H1 (cell line): ENCODE measurements around the gene SZT2. TPM values are rescaled to one million over a fixed set of nuclear protein-coding genes. Genes with fewer than 3 reads are reported as not detected.

Experiments
- CTCF ChIA-PET: fragments of 300-600 bp; sonication (Branson Sonifier 250); formaldehyde crosslinking; loops from one replicate; lab custom pipeline; 2021; ENCODE audit not compliant: partially characterized antibody; lab: Charles Lee
- POLR2A ChIA-PET: fragments of 300-600 bp; sonication (Branson Sonifier 250); formaldehyde crosslinking; loops from one replicate; lab custom pipeline; 2021; ENCODE audit warnings: inconsistent platforms; ENCODE audit not compliant: partially characterized antibody; lab: Charles Lee
- DNase-seq, 2 experiments: peaks; one replicate each; pipeline versions ENCODE4 v3.0.0 to v3.0.0-alpha.2; 2010 to 2022; ENCODE audit warnings: low spot score in 2 of 2, low read depth in 1 of 2, mixed read lengths in 1 of 2
- FAIRE-seq: peaks from 2 replicates; lab custom pipeline; 2011; peaks lifted over from hg19 to GRCh38; lab: Jason Lieb, UNC
- H2AFZ ChIP-seq: 2 replicates; pipeline ENCODE4 v1.8.1; 2012; ENCODE audit warnings: low read length, inconsistent platforms
- H2AK5ac ChIP-seq: 2 replicates; pipeline ENCODE4 v1.6.1; 2013; ENCODE audit warnings: low read depth, low read length
- H2BK120ac ChIP-seq: replicated peaks from 2 replicates; pipeline ENCODE3; 2013; ENCODE audit warnings: low read depth, low read length, inconsistent platforms
- H2BK12ac ChIP-seq: 2 replicates; pipeline ENCODE4 v1.6.1; 2013; ENCODE audit warnings: low read depth, low read length
- H2BK15ac ChIP-seq: 2 replicates; pipeline ENCODE4 v1.6.1; 2013; ENCODE audit warnings: low read length
- H2BK20ac ChIP-seq: 2 replicates; pipeline ENCODE4 v1.6.1; 2013; ENCODE audit warnings: low read length
- H2BK5ac ChIP-seq: 2 replicates; pipeline ENCODE4 v1.6.1; 2013; ENCODE audit warnings: low read depth, low read length
- H3K14ac ChIP-seq: 2 replicates; pipeline ENCODE4 v1.6.1; 2013; ENCODE audit warnings: inconsistent platforms; ENCODE audit not compliant: insufficient read length
- H3K18ac ChIP-seq: 2 replicates; pipeline ENCODE4 v1.6.1; 2013; ENCODE audit warnings: low read length; ENCODE audit errors: extremely low read depth
- H3K23ac ChIP-seq: 2 replicates; pipeline ENCODE4 v1.6.1; 2013; ENCODE audit warnings: inconsistent platforms; ENCODE audit not compliant: insufficient read length
- H3K23me2 ChIP-seq: 2 replicates; pipeline ENCODE4 v1.6.1; 2013; ENCODE audit warnings: low read depth, low read length
- H3K27ac ChIP-seq: 2 replicates; pipeline ENCODE4 v1.6.1; 2011; ENCODE audit warnings: low read depth, low read length, inconsistent platforms
- H3K27me3 ChIP-seq, 4 experiments: replicated peaks in 1 of 4; 1 replicate in 1 of 4; 2 replicates in 3 of 4; pipeline versions ENCODE4 v1.6.1 to v1.8.1; 2011 to 2013; ENCODE audit warnings: low read length in 3 of 4, mild to moderate bottlenecking in 3 of 4, inconsistent platforms in 2 of 4, mixed read lengths in 2 of 4, moderate library complexity in 1 of 4; ENCODE audit not compliant: control insufficient read depth in 3 of 4, insufficient read depth in 3 of 4; ENCODE audit errors: extremely low read depth in 1 of 4
- H3K36me3 ChIP-seq, 4 experiments: 2 replicates each; pipeline versions ENCODE4 v1.6.1 to v1.8.1; 2011 to 2013; ENCODE audit warnings: mild to moderate bottlenecking in 4 of 4, low read length in 3 of 4, moderate library complexity in 2 of 4, control low read depth in 1 of 4, inconsistent platforms in 1 of 4; ENCODE audit not compliant: insufficient read depth in 4 of 4, control insufficient read depth in 2 of 4
- H3K4ac ChIP-seq: replicated peaks from 2 replicates; pipeline ENCODE3; 2013; ENCODE audit warnings: low read length, low read depth, mixed read lengths, inconsistent platforms; ENCODE audit not compliant: insufficient read length
- H3K4me1 ChIP-seq, 4 experiments: replicated peaks in 1 of 4; 1 replicate in 1 of 4; 2 replicates in 3 of 4; pipeline versions ENCODE4 v1.6.1 to v1.8.1; 2011 to 2013; ENCODE audit warnings: low read length in 3 of 4, inconsistent platforms in 2 of 4, mixed read lengths in 1 of 4; ENCODE audit not compliant: insufficient read depth in 4 of 4, control insufficient read depth in 3 of 4
- H3K4me2 ChIP-seq, 2 experiments: 2 replicates each; pipeline versions ENCODE4 v1.6.1 to v1.8.1; 2011 to 2013; ENCODE audit warnings: low read depth in 2 of 2, low read length in 2 of 2, control low read depth in 1 of 2, inconsistent platforms in 1 of 2, mild to moderate bottlenecking in 1 of 2; ENCODE audit not compliant: insufficient read depth in 1 of 2
- H3K4me3 ChIP-seq, 4 experiments: fragments of 200-600, 300-600 bp in 1 of 4; sonication (generic), shearing (Covaris generic), sonication (Bioruptor Twin) in 1 of 4; 2 replicates each; pipeline versions ENCODE4 v1.5.1 to v1.8.1; 2011 to 2016; ENCODE audit warnings: low read length in 4 of 4, low read depth in 3 of 4, control low read depth in 2 of 4, inconsistent platforms in 2 of 4, mild to moderate bottlenecking in 2 of 4, mixed read lengths in 1 of 4, moderate library complexity in 1 of 4; ENCODE audit not compliant: insufficient read depth in 2 of 4; ENCODE audit errors: extremely low read depth in 1 of 4
- H3K56ac ChIP-seq: replicated peaks from 2 replicates; pipeline ENCODE3; 2013; ENCODE audit warnings: low read depth, mild to moderate bottlenecking, mixed read lengths, low read length, inconsistent platforms; ENCODE audit not compliant: insufficient read length
- H3K79me1 ChIP-seq: 2 replicates; pipeline ENCODE4 v1.6.1; 2013; ENCODE audit warnings: low read depth, low read length, control low read depth
- H3K79me2 ChIP-seq, 2 experiments: 2 replicates each; pipeline versions ENCODE4 v1.6.1 to v1.8.1; 2012 to 2013; ENCODE audit warnings: low read length in 2 of 2, mild to moderate bottlenecking in 2 of 2, inconsistent platforms in 1 of 2; ENCODE audit not compliant: insufficient read depth in 2 of 2, control insufficient read depth in 1 of 2
- H3K9ac ChIP-seq, 4 experiments: replicated peaks in 1 of 4; 1 replicate in 1 of 4; 2 replicates in 3 of 4; pipeline versions ENCODE4 v1.6.1 to v1.8.1; 2011 to 2013; ENCODE audit warnings: low read depth in 3 of 4, low read length in 3 of 4, control low read depth in 2 of 4, mild to moderate bottlenecking in 2 of 4, moderate library complexity in 2 of 4, inconsistent platforms in 1 of 4; ENCODE audit errors: extremely low read depth in 1 of 4
- H3K9me3 ChIP-seq, 2 experiments: 2 replicates each; pipeline versions ENCODE4 v1.6.1 to v1.8.1; 2012 to 2013; ENCODE audit warnings: mild to moderate bottlenecking in 2 of 2, moderate library complexity in 2 of 2, control low read depth in 1 of 2, inconsistent platforms in 1 of 2, low read depth in 1 of 2, low read length in 1 of 2, mixed read lengths in 1 of 2; ENCODE audit not compliant: insufficient read depth in 2 of 2
- H4K20me1 ChIP-seq, 2 experiments: replicated peaks in 1 of 2; 2 replicates each; pipeline versions ENCODE3 to v1.8.1; 2011 to 2013; ENCODE audit warnings: inconsistent platforms in 2 of 2, low read length in 2 of 2, mild to moderate bottlenecking in 1 of 2; ENCODE audit not compliant: insufficient read depth in 2 of 2, control insufficient read depth in 1 of 2
- H4K5ac ChIP-seq: 2 replicates; pipeline ENCODE4 v1.6.1; 2013; ENCODE audit warnings: low read length, low read depth, mixed read lengths, inconsistent platforms; ENCODE audit not compliant: insufficient read length
- H4K8ac ChIP-seq: 2 replicates; pipeline ENCODE4 v1.8.0; 2013; ENCODE audit warnings: mild to moderate bottlenecking, moderate library complexity, low read length, inconsistent platforms; ENCODE audit not compliant: insufficient read depth; ENCODE audit errors: extremely low read depth
- H4K91ac ChIP-seq: replicated peaks from 2 replicates; pipeline ENCODE3; 2013; ENCODE audit warnings: low read length, mixed read lengths, inconsistent platforms; ENCODE audit not compliant: insufficient read length
- SIN3A ChIP-seq, 2 experiments: IDR thresholded peaks in 1 of 2; conservative IDR thresholded peaks in 1 of 2; 2 replicates each; pipeline ENCODE4 v1.6.1; 2011 to 2012; ENCODE audit warnings: low read length in 2 of 2, improper control_type of control experiment in 1 of 2, low read depth in 1 of 2, mild to moderate bottlenecking in 1 of 2
- WGBS, 2 experiments: shearing (Covaris generic) in 1 of 2; methylation state at CpG; one replicate each; pipeline versions ENCODE4 v1.1.6 to v1.1.7; 2013 to 2015; ENCODE audit warnings: low lambda C conversion rate in 2 of 2, mixed read lengths in 2 of 2, inconsistent platforms in 1 of 2, low coverage in 1 of 2, missing lambda C conversion rate in 1 of 2; ENCODE audit not compliant: insufficient replicate concordance in 2 of 2, insufficient coverage in 1 of 2, insufficient read length in 1 of 2; ENCODE audit errors: extremely low coverage in 1 of 2, missing lambda C conversion rate in 1 of 2; 5-methylcytosine and 5-hydroxymethylcytosine counted together
- polyA plus RNA-seq, 7 experiments: library from polyadenylated mRNA; depleted of rRNA in 3 of 7; stranded (reverse) in 5 of 7; unstranded in 2 of 7; fragments of >200 nt in 5 of 7; fragments of 200-250 nt in 2 of 7; gene quantifications; 1 replicate in 5 of 7; 2 replicates in 1 of 7; 4 replicates in 1 of 7; pipeline versions ENCODE4 v1.2.1 to v1.2.3, GENCODE V29; 2011 to 2013; ENCODE audit warnings: missing spikeins in 2 of 7, mixed read lengths in 2 of 7
- total RNA-seq: library from RNA; stranded (reverse); fragmentation: NEBNext Ultra II Directional; extraction: Animal tissue kit (Norgen Biotek cat#: 25700); gene quantifications from 2 replicates; pipeline ENCODE4 v1.2.1, GENCODE V29; 2021

The SZT2 gene
- total and polyA plus RNA-seq, 2 of the 8 experiments (the other 6 are each of a cell fraction or from before 2014, with no cell fraction given): 4.7 to 12.9 TPM

- no peaks in the 10 kb centered on the region for H3K9me3 ChIP-seq
- H2BK120ac ChIP-seq: no peak overlapping the region
- H3K36me3 ChIP-seq: no peaks in the 10 kb centered on the region
- DNase-seq (no peak), FAIRE-seq (no peak)
- H3K23ac ChIP-seq: no peak overlapping the region
- TF ChIP-seq SIN3A (conservative IDR thresholded peaks at IDR 0.05 in 1 of 2, IDR thresholded peaks at IDR 0.05 in 1 of 2; ENCODE audit: low read depth in 1 of 2, low read length in 2 of 2): no peak
- peaks cover 0 to 7% (median 5%) of the 10 kb centered on the region in 4 experiments; a peak in 3 of 7 replicates for H3K4me1 ChIP-seq
- ChIA-PET CTCF (interaction anchor here (1.6 to 1.9 kb wide), 2 partner anchors 40 to 88 kb away, joined by 3 to 6 read pairs; partner anchors contain the start of gene C1orf210), POLR2A (interaction anchor here (2.2 kb wide), 1 partner anchor 81 kb away, joined by 4 read pairs; the partner anchor contains the start of gene HYI)
- H3K79me1 ChIP-seq: no peaks in the 10 kb centered on the region; the same call in 1 of the 2 replicates
- no peaks in the 10 kb centered on the region for H3K79me2 ChIP-seq
- H2BK12ac ChIP-seq: no peak overlapping the region
- 89% methylated on average over 4 of the region's 4 CpGs; no CpG with 5 or more reads in 1 of the 2 experiments for WGBS, 2 experiments
- H3K4me3 ChIP-seq: no peak overlapping the region
- no peak overlapping the region for H2BK5ac ChIP-seq
- H3K27ac ChIP-seq: no peak overlapping the region
- H3K23me2 ChIP-seq: peaks cover 2% of the 10 kb centered on the region; the same call in 1 of the 2 replicates
- no peak overlapping the region for H2BK20ac ChIP-seq
- H3K4me2 ChIP-seq: no peak overlapping the region
- H4K20me1 ChIP-seq: peaks cover 0 to 3% of the 10 kb centered on the region in 2 experiments
- H4K91ac ChIP-seq: no peak overlapping the region
- no peak overlapping the region for H4K5ac ChIP-seq
- no peak overlapping the region for H3K56ac ChIP-seq
- no peak overlapping the region for H3K4ac ChIP-seq
- H3K18ac ChIP-seq: no peak overlapping the region
- H3K27me3 ChIP-seq: no peaks in the 10 kb centered on the region
- no peak overlapping the region for H2AFZ ChIP-seq
- H2BK15ac ChIP-seq: no peak overlapping the region
- H4K8ac ChIP-seq: no peak overlapping the region
- H3K14ac ChIP-seq: no peak overlapping the region
- H3K9ac ChIP-seq: no peak overlapping the region
- no peak overlapping the region for H2AK5ac ChIP-seq
Observed at GRCh38 chr1:43373066-43373940, 16.4 kb upstream of the SZT2 start.
